GM18499 (cell line): ENCODE measurements around the gene CITED2.
A peak's percentile ranks its signal among the peaks of the same experiment; 100 is the strongest.
"Not testable (repeated sequence)": the region's sequence is repeated elsewhere in the genome, so short reads cannot be mapped to it uniquely, and the experiment has no call there.

Source experiments
- ATAC-seq: cut with Tn5 transposase; IDR thresholded peaks from one replicate; pipeline ENCODE4 v1.9.1; 2021; ENCODE audit warnings: moderate number of reproducible peaks; ENCODE audit not compliant: insufficient read depth, unreplicated experiment

Gene CITED2, protein sequence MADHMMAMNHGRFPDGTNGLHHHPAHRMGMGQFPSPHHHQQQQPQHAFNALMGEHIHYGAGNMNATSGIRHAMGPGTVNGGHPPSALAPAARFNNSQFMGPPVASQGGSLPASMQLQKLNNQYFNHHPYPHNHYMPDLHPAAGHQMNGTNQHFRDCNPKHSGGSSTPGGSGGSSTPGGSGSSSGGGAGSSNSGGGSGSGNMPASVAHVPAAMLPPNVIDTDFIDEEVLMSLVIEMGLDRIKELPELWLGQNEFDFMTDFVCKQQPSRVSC

DNA sequence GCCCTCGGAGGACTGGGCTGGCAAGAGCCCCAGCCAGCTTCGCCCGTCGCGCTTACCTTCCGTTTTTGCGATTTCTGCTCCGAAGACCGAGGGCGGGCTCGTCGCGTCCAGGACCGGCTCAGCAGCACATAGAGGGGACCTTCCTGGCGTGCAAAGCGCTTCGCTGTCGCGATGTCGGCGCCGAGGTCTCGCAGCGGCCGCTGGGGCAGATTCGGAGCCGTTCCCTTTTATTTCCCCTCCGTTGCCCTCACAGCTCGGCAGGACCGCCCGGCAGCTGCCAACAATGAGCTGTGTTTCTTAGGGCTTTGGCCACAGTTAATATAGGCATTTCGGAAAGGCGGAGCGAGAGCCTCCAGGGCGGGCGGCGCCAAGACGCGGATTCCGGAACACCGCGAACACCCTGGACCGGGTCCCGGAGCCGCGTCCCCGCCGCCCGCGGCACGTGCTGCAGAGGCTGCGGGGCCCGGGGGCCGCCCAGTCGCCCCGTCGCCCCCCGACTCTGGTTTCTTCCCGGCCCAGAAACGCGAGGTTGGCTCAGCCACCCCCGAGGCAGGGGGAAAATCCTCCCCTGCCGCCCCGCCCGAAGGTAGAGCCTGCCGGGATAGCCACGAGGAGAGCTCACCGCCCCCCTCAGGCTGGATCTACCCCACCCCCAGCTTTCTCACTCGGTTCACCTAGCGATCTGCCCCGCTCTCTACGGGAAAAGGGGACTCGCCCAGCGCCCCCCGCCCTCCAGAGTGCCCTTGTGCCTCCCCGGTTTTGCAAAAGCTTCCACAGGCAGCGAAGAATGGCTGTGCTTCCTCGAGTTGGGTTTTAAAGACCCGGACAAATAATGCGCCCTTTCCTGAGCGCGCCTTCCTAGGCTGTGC is at the start of gene CITED2:
CITED2 (minus strand) TSS at position 292 of the 869 bp plus-strand sequence. CDS start 704 bp downstream, outside the sequence.
- peak; percentile 53 for ATAC-seq

DNA sequence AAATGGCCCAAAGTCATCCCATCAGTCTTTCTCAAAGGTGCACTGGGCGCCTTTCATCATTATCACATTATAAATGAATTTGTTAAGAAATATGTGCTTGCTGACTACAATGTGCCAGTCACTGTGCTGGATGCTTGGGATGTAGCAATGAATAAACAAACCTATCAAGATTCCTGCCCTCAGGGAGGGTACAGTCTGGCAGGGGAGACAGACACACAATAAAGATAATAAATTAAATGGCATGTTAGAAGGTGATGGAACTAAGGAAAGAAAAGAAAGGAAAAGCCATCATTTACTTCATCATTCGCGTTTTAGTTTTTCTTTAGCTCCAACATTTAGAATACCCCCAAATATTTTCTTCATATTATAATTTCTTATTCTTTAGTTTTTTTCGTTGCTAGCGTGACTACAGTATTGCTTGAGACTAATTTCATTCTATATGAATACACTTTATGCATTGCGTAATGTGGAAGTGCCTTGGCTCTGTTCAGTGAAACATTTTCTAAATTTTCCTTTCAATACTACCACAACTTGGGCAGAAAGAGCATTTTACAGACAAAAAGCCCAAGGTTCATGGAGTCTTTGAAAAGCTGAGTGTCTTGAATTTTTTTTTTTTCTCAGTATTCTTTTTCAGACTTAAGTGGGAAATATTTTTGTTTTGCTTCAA is 48.7 kb upstream of the CITED2 start:
- ATAC-seq: no peak

DNA sequence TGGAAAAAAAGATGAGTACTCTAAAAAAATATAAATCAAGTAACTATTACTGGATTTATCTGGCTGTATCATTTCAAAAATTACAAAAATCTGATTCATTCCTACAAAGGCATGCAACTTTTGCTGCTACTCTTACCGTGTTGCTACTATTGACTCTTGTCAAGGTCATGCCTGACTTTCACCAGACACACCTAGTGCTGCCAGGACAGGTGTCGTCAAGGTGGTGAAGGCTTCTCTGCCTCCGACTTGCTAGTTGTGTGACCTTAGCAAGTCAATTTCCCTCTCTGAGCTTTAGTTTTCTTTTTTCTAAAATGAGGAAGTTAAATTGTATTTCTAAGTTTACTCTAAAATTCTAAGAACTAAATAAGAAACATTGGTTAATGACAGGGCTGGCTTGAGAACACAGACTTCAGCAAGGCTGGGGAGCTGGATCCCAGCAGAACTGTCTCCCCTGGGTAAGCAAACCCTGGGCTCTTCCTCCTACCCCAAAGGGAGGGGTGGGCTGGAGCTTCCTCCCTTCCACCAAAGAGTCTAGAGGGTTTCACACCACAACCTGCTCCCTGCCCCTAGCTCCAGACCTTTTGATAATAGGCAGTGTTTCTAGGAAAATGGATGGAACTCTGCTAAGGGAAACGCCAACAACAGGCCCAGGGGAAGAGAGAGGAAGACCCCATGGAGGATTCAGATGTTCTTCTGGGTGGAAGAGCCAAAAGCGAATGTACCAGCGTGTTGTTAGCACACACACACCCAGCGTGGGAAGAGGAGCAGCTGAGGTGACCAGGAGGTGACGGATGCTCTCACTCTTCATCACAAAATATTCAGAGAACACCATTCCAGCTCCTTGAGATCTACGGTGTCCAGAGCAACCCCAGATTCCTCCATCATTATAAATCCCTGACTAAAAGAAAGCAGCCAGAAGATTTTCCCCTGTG is 47.9 kb upstream of the CITED2 start:
- ATAC-seq: no peak

DNA sequence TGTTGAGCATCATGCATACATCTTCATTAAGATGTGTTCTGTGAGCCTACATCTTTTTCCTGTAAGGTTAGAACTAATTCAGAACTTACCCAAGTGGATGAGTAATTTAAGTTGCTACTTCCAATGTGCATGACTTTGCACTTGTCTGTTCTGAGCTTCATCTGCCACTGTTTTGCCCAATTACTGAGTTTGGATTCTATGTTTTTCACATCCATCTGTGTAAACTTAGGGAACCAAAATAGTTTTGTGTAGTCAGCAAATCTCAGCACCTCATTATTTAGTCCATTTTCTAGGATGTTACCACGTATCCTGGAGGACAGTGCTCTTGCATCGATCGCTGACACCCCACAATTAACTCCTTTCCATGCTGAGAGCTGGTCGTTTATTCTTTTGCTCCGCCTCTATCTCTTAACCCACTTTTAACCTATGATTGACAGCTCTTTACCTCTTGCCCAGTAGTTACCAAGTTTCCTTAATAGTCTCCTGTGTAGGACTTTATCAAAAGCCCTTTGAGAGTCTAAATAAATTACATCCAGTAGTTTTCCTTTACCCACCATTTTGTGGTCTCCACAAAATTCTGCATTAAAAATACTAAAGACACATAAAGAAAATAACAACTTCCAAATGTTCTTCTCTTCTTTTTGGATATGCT is 44.2 kb upstream of the CITED2 start:
- ATAC-seq: no peak

DNA sequence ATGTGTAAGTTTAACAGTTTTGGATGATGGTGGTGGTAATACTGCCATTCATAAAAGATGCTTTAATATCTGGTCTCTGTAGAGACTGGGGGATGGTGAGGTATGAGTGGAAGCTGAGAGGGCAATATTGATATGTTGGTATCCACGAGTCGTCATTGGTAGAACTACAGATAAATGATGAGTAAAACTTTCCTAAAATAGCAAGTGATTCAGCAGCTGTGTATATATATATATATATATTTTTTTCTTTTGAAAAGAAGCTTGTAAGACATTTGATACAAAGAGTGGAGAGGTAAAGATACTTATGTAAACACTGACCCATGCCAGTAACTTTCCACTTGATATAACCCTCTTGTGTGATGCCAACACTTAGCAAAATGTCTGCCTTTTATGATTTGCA is 41.7 kb upstream of the CITED2 start:
- no peak for ATAC-seq

DNA sequence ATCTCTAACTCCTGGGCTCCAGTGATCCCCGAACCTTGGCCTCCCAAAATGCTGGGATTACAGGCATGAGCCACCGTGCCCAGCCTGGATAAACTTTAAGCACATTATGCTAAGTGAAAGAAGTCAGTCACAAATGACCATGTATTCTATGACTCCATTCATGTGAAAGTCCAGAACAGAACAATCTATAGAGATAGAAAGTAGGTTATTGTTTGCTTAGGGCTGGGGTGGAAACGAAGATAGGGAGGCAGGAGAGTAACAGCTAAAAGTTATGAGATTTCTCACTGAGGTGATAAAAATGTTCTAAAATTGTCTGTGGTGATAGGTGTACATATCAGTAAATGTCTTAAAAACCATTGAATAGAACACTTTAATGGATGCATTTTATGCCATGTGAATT is 40.9 kb upstream of the CITED2 start:
- no peak for ATAC-seq

DNA sequence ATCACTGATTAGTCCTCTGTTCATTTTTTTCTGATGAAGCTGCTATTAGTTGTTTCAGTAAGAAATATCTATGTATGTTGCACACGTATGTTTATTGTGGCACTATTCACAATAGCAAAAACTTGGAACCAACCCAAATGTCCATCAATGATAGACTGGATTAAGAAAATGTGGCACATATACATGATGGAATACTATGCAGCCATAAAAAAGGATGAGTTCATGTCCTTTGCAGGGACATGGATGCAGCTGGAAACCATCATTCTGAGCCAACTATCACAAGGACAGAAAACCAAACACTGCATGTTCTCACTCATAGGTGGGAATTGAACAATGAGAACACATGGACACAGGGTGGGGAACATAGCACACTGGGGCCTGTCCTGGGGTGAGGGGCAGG is 37.7 kb upstream of the CITED2 start:
- ATAC-seq: not testable (repeated sequence)

DNA sequence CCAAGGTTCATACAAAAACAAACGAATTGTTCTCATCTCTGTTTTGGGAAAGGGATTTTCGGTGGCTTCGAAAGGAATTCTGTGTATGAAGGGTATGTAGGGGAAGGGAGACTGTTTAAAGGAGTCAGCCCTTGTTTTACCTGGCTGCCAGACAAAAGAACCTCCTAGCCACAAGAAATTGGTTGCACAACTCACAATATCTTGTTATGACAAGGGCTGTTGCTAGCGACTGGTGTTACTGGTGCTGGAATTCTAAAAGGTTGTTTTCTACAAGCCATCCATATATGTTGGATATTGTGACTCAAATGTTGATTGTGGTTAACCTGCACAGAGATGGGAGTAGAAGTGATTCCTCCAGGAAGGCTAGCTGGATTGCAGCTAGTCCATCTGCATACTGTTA is 34.6 kb upstream of the CITED2 start:
- no peak for ATAC-seq

DNA sequence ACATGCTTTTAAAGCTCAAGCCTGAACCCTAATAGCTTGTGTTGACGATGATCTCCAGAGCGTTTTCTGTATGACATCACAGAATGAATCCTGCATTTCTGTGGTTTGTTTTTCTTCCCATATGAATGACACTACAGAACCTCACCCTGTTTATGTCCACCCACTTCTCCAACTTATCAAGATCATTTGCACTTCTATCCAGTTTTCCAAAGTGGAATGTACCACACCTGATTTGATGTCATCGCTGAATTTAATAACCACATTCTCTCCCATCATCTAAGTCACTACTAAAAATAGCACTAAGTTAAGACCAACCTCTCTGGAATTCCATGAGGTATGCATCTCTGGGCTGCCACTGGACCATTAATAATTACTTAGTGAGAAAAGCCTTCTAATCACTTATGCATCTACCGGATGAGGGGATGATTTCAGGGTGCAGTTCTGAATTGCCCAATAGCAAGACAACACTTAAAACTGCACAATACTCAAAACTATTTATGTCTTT is 33.3 kb upstream of the CITED2 start:
- no peak for ATAC-seq

DNA sequence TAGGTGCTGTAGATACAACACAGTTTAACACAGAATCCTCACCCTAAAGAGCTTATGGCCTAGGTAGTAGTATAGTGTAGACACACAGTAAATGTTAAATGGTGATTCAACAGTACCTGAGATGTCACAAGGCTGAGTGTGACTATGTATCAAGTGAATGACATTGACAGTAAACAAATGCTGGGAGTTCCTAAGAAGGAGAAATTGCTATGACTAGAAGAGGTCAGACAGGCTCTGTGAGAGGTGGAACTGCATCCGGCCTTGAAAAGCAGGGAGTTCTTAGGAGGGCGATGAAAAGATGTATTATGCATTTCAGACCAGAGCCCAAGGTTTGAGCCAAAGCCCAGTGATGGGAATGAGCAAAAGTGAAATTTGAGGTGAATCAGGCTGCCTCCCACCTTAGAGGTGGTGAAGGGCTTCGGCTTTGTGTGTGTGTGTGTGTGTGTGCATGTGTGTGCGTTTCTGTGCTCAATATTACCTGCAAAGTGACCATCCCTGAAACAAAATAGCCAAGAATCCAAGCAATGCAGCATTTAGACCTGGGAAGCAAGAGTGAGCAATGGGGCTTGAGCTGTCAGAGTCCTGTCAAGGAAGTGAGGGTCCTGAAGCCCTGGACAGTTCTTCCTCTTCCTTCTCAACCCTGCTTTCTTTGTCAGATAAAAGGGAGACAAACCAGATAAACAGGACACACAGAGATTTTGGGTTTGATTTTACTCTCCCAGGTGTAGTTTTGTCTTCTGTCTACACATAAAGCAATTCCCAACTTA is 32.3 kb upstream of the CITED2 start:
- no peak for ATAC-seq

DNA sequence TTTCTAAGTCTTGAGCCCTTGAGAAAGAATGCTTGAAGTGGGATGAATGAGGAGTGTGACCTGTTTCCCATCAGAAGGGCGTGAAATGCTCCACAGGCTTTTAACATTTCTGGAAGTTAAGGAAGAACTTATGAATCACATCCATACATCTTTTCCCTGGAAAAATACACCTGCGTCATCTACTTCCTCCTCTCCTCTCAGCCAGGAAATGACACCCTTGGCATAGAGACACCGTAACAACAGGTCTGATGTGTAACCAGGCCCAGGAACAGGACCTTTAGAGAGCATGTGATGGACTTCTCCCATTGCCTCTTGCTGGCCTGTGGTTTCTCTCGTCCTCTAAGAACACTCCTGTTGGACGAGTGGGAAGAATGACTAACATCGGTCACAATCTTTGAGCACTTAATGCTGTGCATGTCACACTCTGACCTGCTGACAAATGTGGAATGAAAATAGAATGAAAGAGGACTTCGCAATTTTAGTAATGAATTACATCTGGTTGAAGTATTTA is 28.5 kb upstream of the CITED2 start:
- ATAC-seq: no peak

DNA sequence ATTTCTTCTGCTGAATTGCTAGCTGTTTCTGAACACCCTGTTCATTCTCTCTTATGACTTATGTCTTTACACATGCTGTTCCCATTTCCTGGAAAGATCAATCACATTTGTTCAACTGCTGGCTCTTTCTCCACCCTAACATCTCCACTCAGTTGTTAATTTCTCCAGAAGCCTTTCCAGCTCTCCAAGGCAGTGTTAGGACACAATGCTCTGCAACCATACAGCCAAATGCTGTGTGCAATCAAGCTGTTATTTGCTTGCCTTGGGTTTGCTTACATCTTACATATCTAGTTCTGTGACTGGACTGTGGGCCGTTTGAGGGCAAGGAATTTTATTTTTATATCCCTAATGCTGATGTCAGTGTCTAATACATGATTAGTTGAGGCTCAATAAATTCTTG is 24.2 kb upstream of the CITED2 start:
- no peak for ATAC-seq

DNA sequence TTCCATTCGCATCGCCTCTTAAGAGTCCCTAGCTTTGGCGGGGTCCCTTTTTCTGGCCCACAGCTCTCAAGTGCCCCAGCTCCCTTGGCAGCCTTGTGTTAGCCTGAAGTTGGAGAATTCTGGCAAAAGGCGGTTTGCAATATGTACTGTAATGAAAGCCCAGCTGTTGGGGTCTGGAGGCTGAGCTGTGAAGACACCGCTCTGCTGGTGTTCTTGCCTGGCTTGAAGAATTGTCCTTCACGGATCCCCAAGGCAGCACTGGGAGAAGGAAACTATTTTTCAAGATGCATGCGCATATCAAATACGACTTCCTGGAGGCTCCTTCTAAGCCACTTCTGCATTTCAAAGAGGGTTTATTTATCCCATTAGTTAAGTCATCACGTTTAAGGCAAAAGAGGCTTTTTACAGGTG is 21.4 kb upstream of the CITED2 start:
- no peak for ATAC-seq

DNA sequence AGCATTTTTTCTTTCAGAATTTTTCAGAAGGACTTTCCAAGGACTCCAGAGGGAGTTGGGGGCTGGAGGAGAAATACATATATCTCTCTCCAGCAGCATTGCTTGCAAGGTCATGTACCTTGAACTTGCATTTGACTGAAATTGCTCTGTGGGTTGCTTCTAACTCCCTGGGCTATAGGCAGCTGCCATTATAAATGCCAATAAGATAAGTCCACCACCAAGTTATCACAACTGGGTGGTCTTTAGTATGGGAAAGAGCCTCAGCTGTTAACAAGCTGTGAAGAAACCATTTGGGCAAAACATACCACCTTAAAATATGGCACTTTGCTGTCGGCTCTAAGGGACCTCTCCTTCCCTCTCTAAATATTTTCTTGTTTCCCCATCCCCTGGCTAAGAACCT is 20.9 kb upstream of the CITED2 start:
- no peak for ATAC-seq

DNA sequence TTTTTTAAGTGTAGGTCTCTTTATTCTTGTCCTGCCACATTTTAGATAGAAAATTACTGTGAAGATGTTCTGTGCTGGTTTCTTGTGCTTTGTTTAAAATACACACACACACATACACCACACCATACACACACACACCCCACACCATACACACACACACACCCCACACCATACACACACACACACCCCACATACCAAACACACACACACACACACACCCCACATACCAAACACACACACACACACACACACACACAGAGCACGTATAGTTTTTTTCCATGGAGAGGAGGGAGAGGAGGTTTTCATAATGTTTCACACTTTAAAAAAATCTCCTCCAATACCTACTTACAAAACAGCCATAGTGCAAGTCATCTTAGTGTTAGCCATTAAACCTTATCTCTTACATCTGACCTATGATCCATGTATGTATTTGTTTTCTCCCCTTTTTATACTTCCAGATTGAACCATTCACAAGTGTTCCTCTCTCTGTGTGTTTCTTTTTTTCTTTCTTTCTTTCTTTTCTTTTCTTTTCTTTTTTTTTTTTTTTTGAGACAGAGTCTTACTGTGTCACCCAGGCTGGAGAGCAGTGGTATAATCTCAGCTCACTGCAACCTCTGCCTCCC is 19.7 kb upstream of the CITED2 start:
- no peak for ATAC-seq

DNA sequence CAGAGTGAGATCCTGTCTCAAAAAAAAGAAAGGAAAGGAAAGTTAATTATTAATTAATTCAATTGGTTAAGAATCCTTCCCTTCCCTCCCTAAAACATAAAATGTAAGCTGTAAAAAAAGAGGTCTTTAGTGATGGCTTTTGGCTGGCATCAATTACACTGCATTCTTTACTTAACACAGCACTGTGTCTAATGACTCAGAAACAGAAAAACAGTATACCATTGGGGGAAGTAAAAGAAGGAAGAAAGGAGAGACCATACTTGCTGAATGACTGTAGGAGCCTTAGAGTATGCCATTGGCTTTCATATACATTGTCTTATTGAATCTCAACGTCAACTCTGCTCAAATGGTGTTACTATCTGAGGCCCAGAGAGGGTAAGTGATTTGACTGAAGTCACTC is 18.3 kb upstream of the CITED2 start:
- peak; percentile 100 for ATAC-seq

DNA sequence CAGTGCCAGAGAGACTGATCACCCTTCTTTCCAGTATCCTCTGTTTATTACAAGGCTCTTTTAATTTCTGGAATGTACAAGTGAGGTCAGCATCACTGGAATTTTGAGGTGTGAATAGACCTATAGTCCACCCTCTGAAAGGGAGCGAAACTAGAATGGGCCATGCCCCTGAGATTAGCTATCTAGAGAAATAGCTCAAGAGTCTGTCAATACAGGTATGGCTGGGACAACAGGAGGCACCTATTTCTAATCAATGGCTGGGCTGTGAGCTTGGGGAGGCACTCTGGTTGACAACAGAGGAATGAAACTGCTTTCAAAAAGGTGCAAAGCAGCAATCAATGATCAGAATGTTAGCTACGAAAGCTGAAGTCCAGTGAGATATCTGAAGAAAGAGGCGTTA is 17.3 kb upstream of the CITED2 start:
- ATAC-seq: no peak

DNA sequence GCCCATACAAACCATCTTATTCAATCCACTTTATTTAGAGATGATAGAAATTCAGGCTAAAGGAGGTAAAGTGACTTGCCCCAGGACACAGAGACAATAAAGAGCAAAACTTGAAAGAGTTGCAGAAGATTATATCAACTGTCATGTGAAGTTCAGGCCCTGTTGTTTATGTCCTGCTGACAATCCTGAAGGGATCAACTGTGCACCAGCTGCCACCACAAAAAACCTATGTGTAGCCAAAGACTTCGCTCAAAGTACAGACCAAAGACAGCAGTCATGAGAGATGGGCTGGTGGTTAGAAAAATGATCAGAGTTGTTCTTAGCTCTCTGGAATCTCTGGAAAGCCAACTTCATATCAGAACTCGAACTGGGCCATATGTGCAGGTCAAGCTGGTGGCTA is 16.0 kb upstream of the CITED2 start:
- no peak for ATAC-seq
